HG03460 (cell line): ENCODE results near the gene ROCK2.
"Not testable (repeated sequence)": the region's sequence is repeated elsewhere in the genome, so short reads cannot be mapped to it uniquely, and the experiment has no call there.

Source experiments
- ATAC-seq: cut with Tn5 transposase; IDR thresholded peaks from one replicate; pipeline ENCODE4 v1.9.1; 2021; ENCODE audit not compliant: unreplicated experiment

Gene ROCK2

GRCh38 chr2:11196246-11196645, 148.2 kb downstream of the ROCK2 start:
- ATAC-seq, result no peak

- ATAC-seq, result no peak
These were observed 156.7 kb downstream of the ROCK2 start for GRCh38 chr2:11187731-11188130.

- no peak for ATAC-seq
These were observed 157.3 kb downstream of the ROCK2 start for GRCh38 chr2:11187083-11187619.

GRCh38 chr2:11186145-11186544, 158.3 kb downstream of the ROCK2 start:
- no peak for ATAC-seq

GRCh38 chr2:11182951-11183350, 161.5 kb downstream of the ROCK2 start:
- ATAC-seq, result no peak

GRCh38 chr2:11180653-11181052, 163.8 kb downstream of the ROCK2 start:
- ATAC-seq, result no peak

- no peak for ATAC-seq
These were observed 164.5 kb downstream of the ROCK2 start for GRCh38 chr2:11179899-11180298.

GRCh38 chr2:11179196-11179595, 165.2 kb downstream of the ROCK2 start:
- ATAC-seq, result no peak

- ATAC-seq, result no peak
These were observed 166.4 kb downstream of the ROCK2 start for GRCh38 chr2:11177871-11178690.

- ATAC-seq, result no peak
These were observed 169.1 kb downstream of the ROCK2 start for GRCh38 chr2:11175293-11175795.

- ATAC-seq, result no peak
These were observed 170.2 kb downstream of the ROCK2 start for GRCh38 chr2:11174222-11174621.

GRCh38 chr2:11169333-11169732, 175.1 kb downstream of the ROCK2 start:
- no peak for ATAC-seq

GRCh38 chr2:11168488-11168887, 175.9 kb downstream of the ROCK2 start:
- no peak for ATAC-seq

- ATAC-seq, result no peak
These were observed 178.0 kb downstream of the ROCK2 start for GRCh38 chr2:11166476-11166875.

GRCh38 chr2:11165046-11165445, 179.4 kb downstream of the ROCK2 start:
- not testable (repeated sequence) for ATAC-seq

GRCh38 chr2:11163439-11164317, 180.8 kb downstream of the ROCK2 start:
- no peak for ATAC-seq

GRCh38 chr2:11161747-11162146, 182.7 kb downstream of the ROCK2 start:
- ATAC-seq, result no peak

GRCh38 chr2:11160731-11161455, 183.5 kb downstream of the ROCK2 start:
- peak; percentile 72 for ATAC-seq

GRCh38 chr2:11160256-11160655, 184.2 kb downstream of the ROCK2 start:
- ATAC-seq, result no peak

GRCh38 chr2:11159574-11160170, 184.8 kb downstream of the ROCK2 start:
- ATAC-seq, result no peak
